ENCODE results near the gene SHC1. TPM values are rescaled to one million over a fixed set of nuclear protein-coding genes. Genes with fewer than 3 reads are reported as not detected.

SHC1 gene
- total RNA-seq, 1 donor from 2014 or later: 211 TPM

- intact Hi-C loops (cut with DNase I): loop anchor here (1.0 to 5.0 kb wide), 4 partner anchors 15 to 106 kb away; partner anchors contain the start of genes EFNA4, FLAD1 and SHC1
- peak in 2 of 3 experiments; percentile 15 to 26 for TF ChIP-seq CTCF (IDR thresholded peaks at IDR 0.05)
- DNase-seq (ENCODE audit: low spot score in 2 of 2): peak; percentile 52 to 93
- Histone ChIP-seq H3K36me3 (peaks cover 16 to 28% of the 10 kb centered on the region in 2 donors), H3K9me3 (no peaks in the 10 kb centered on the region), H3K27ac (peak within 1 kb of the TSS; percentile 65 to 83), H3K4me1 (peaks cover 18 to 47% of the 10 kb centered on the region in 2 donors), H3K27me3 (no peaks in the 10 kb centered on the region), H3K4me3 (peak within 1 kb of the TSS; percentile 68 to 70)
Observed at GRCh38 chr1:154955718-154956543, 14.6 kb downstream of the SHC1 start, which contains the start of gene PBXIP1. TSS of gene PBXIP1 (minus strand) at chr1:154956099. CDS start at chr1:154953721, 2,378 bp downstream.

- H3K27me3 ChIP-seq: no peaks in the 10 kb centered on the region
Observed at GRCh38 chr1:154955039-154955717, 15.4 kb downstream of the SHC1 start.

GRCh38 chr1:154954541-154954940 is 16.0 kb downstream of the SHC1 start:
- intact Hi-C loops (cut with DNase I): no loop called here
- Histone ChIP-seq H3K4me1 (peaks cover 15 to 38% of the 10 kb centered on the region in 2 donors), H3K36me3 (peaks cover 25 to 33% of the 10 kb centered on the region in 2 donors), H3K27ac (peak overlapping the region; percentile 65 to 83), H3K9me3 (no peaks in the 10 kb centered on the region), H3K4me3 (peak overlapping the region; percentile 68 to 70), H3K27me3 (no peaks in the 10 kb centered on the region)
- no peak for DNase-seq (ENCODE audit: low spot score in 2 of 2)
- TF ChIP-seq CTCF (IDR thresholded peaks at IDR 0.05): no peak

More at GRCh38 chr1:154955039-154955717, 15.4 kb downstream of the SHC1 start:
- peak; percentile 71 to 87 for DNase-seq (ENCODE audit: low spot score in 2 of 2)
- H3K4me3 ChIP-seq: peak overlapping the region; percentile 68 to 70
- H3K27ac ChIP-seq: peak overlapping the region; percentile 65 to 83
- H3K4me1 ChIP-seq: peaks cover 15 to 39% of the 10 kb centered on the region in 2 donors
- TF ChIP-seq CTCF (IDR thresholded peaks at IDR 0.05): no peak
- H3K9me3 ChIP-seq: no peaks in the 10 kb centered on the region
- intact Hi-C loops (cut with DNase I): loop anchor here (5.0 kb wide), 1 partner anchor 107 kb away; the partner anchor contains the start of gene EFNA4
- H3K36me3 ChIP-seq: peaks cover 23 to 34% of the 10 kb centered on the region in 2 donors

GRCh38 chr1:154953611-154954038 is 16.9 kb downstream of the SHC1 start:
- Histone ChIP-seq H3K4me1 (peaks cover 15 to 38% of the 10 kb centered on the region in 2 donors), H3K27ac (no peak overlapping the region)
- intact Hi-C loops (cut with DNase I): no loop called here

More at GRCh38 chr1:154953611-154954038, 16.9 kb downstream of the SHC1 start:
- TF ChIP-seq CTCF (IDR thresholded peaks at IDR 0.05): no peak
- DNase-seq (ENCODE audit: low spot score in 2 of 2): no peak
- H3K36me3 ChIP-seq: peaks cover 19 to 24% of the 10 kb centered on the region in 2 donors
- no peaks in the 10 kb centered on the region for H3K9me3 ChIP-seq
- no peaks in the 10 kb centered on the region for H3K27me3 ChIP-seq
- H3K4me3 ChIP-seq: peak overlapping the region in 1 of 2 donors; percentile 68
